ENCODE results near the gene PGRMC2. TPM values are rescaled to one million over a fixed set of nuclear protein-coding genes. Genes with fewer than 3 reads are reported as not detected.
A peak's percentile ranks its signal among the peaks of the same experiment; 100 is the strongest.

The PGRMC2 gene
- total and polyA plus RNA-seq, 5 donors, result 37.6 to 66.1 (median 65.2) TPM

- no peaks in the 10 kb centered on the region for H3K27me3 ChIP-seq (ENCODE audit: control insufficient read depth, insufficient read depth)
- intact Hi-C loops (cut with DNase I), result no loop called here
- peak overlapping the region; percentile 88 for H3K4me3 ChIP-seq (ENCODE audit: low read length)
- DNase-seq (no peak), ATAC-seq (no peak)
- peak overlapping the region; percentile 84 for H3K27ac ChIP-seq (ENCODE audit: low read length)
- H3K4me1 ChIP-seq (ENCODE audit: control insufficient read depth, insufficient read depth, low read length), result no peaks in the 10 kb centered on the region
- 2% methylated on average over 11 of the region's 11 CpGs for WGBS
- H3K9me3 ChIP-seq (ENCODE audit: control insufficient read depth, low read length), result no peaks in the 10 kb centered on the region
Measured at GRCh38 chr4:128286474-128287058, 1.0 kb downstream of the PGRMC2 start.

GRCh38 chr4:128285085-128285997 lies 2.3 kb downstream of the PGRMC2 start:
- DNase-seq (peak in 1 of 3 donors; percentile 42), ATAC-seq (no peak)
- no peaks in the 10 kb centered on the region for H3K27me3 ChIP-seq (ENCODE audit: control insufficient read depth, insufficient read depth)
- H3K4me1 ChIP-seq (ENCODE audit: control insufficient read depth, insufficient read depth, low read length), result peaks cover 1% of the 10 kb centered on the region
- WGBS, result 73% methylated on average over 18 of the region's 18 CpGs
- no peaks in the 10 kb centered on the region for H3K9me3 ChIP-seq (ENCODE audit: control insufficient read depth, low read length)
- H3K4me3 ChIP-seq (ENCODE audit: low read length), result peak overlapping the region; percentile 88
- H3K27ac ChIP-seq (ENCODE audit: low read length), result no peak overlapping the region
- intact Hi-C loops (cut with DNase I), result no loop called here

GRCh38 chr4:128284317-128284716 lies 3.3 kb downstream of the PGRMC2 start:
- H3K27me3 ChIP-seq (ENCODE audit: control insufficient read depth, insufficient read depth), result no peaks in the 10 kb centered on the region
- WGBS, result 78% methylated on average over 1 of the region's 1 CpG
- DNase-seq (no peak), ATAC-seq (no peak)
- no peaks in the 10 kb centered on the region for H3K9me3 ChIP-seq (ENCODE audit: control insufficient read depth, low read length)
- peaks cover 1% of the 10 kb centered on the region for H3K4me1 ChIP-seq (ENCODE audit: control insufficient read depth, insufficient read depth, low read length)
- intact Hi-C loops (cut with DNase I), result no loop called here
- H3K27ac ChIP-seq (ENCODE audit: low read length), result no peak overlapping the region
- H3K4me3 ChIP-seq (ENCODE audit: low read length), result no peak overlapping the region

GRCh38 chr4:128283071-128283470 lies 4.5 kb downstream of the PGRMC2 start:
- ATAC-seq (no peak), DNase-seq (no peak)
- no peaks in the 10 kb centered on the region for H3K9me3 ChIP-seq (ENCODE audit: control insufficient read depth, low read length)
- H3K27me3 ChIP-seq (ENCODE audit: control insufficient read depth, insufficient read depth), result no peaks in the 10 kb centered on the region
- H3K4me1 ChIP-seq (ENCODE audit: control insufficient read depth, insufficient read depth, low read length), result peaks cover 1% of the 10 kb centered on the region
- H3K4me3 ChIP-seq (ENCODE audit: low read length), result no peak overlapping the region
- H3K27ac ChIP-seq (ENCODE audit: low read length), result no peak overlapping the region
- intact Hi-C loops (cut with DNase I), result no loop called here
- 96% methylated on average over 2 of the region's 2 CpGs for WGBS

GRCh38 chr4:128282516-128282915 lies 5.1 kb downstream of the PGRMC2 start:
- intact Hi-C loops (cut with DNase I), result no loop called here
- Histone ChIP-seq H3K4me1 (ENCODE audit: control insufficient read depth, insufficient read depth, low read length) (peaks cover 1% of the 10 kb centered on the region), H3K4me3 (ENCODE audit: low read length) (no peak overlapping the region), H3K27ac (ENCODE audit: low read length) (no peak overlapping the region), H3K9me3 (ENCODE audit: control insufficient read depth, low read length) (no peaks in the 10 kb centered on the region), H3K27me3 (ENCODE audit: control insufficient read depth, insufficient read depth) (no peaks in the 10 kb centered on the region)
- DNase-seq (no peak), ATAC-seq (no peak)

GRCh38 chr4:128281354-128281753 lies 6.3 kb downstream of the PGRMC2 start:
- H3K4me1 ChIP-seq (ENCODE audit: control insufficient read depth, insufficient read depth, low read length), result peaks cover 1% of the 10 kb centered on the region
- intact Hi-C loops (cut with DNase I), result no loop called here

GRCh38 chr4:128279624-128280225 lies 7.9 kb downstream of the PGRMC2 start:
- peak in 1 of 2 donors; percentile 38 for ATAC-seq
- intact Hi-C loops (cut with DNase I), result loop anchor here in 1 of 4 donors (10.0 kb wide), 1 partner anchor 165 kb away; no protein-coding TSS in a partner anchor
- Histone ChIP-seq H3K27ac (ENCODE audit: low read length) (no peak overlapping the region), H3K9me3 (ENCODE audit: control insufficient read depth, low read length) (no peaks in the 10 kb centered on the region), H3K4me3 (ENCODE audit: low read length) (no peak overlapping the region), H3K27me3 (ENCODE audit: control insufficient read depth, insufficient read depth) (no peaks in the 10 kb centered on the region), H3K4me1 (ENCODE audit: control insufficient read depth, insufficient read depth, low read length) (peaks cover 1% of the 10 kb centered on the region)
- no peak for DNase-seq
- WGBS, result 76% methylated on average over 2 of the region's 2 CpGs

More at GRCh38 chr4:128281354-128281753, 6.3 kb downstream of the PGRMC2 start:
- Histone ChIP-seq H3K9me3 (ENCODE audit: control insufficient read depth, low read length) (no peaks in the 10 kb centered on the region), H3K4me3 (ENCODE audit: low read length) (no peak overlapping the region), H3K27me3 (ENCODE audit: control insufficient read depth, insufficient read depth) (no peaks in the 10 kb centered on the region), H3K27ac (ENCODE audit: low read length) (no peak overlapping the region)
- no peak for ATAC-seq
- DNase-seq, result no peak
- WGBS, result 100% methylated on average over 1 of the region's 1 CpG

- no peak overlapping the region for H3K27ac ChIP-seq (ENCODE audit: low read length)
- H3K4me1 ChIP-seq (ENCODE audit: control insufficient read depth, insufficient read depth, low read length), result peaks cover 1% of the 10 kb centered on the region
- intact Hi-C loops (cut with DNase I), result loop anchor here in 1 of 4 donors (10.0 kb wide), 1 partner anchor 167 kb away; no protein-coding TSS in a partner anchor
- no peaks in the 10 kb centered on the region for H3K27me3 ChIP-seq (ENCODE audit: control insufficient read depth, insufficient read depth)
- DNase-seq (no peak), ATAC-seq (no peak)
- H3K9me3 ChIP-seq (ENCODE audit: control insufficient read depth, low read length), result no peaks in the 10 kb centered on the region
- 96% methylated on average over 3 of the region's 3 CpGs for WGBS
- H3K4me3 ChIP-seq (ENCODE audit: low read length), result no peak overlapping the region
Measured at GRCh38 chr4:128277856-128278255, 9.8 kb downstream of the PGRMC2 start.

- Histone ChIP-seq H3K4me3 (ENCODE audit: low read length) (no peak overlapping the region), H3K4me1 (ENCODE audit: control insufficient read depth, insufficient read depth, low read length) (no peaks in the 10 kb centered on the region), H3K9me3 (ENCODE audit: control insufficient read depth, low read length) (no peaks in the 10 kb centered on the region), H3K27ac (ENCODE audit: low read length) (no peak overlapping the region), H3K27me3 (ENCODE audit: control insufficient read depth, insufficient read depth) (no peaks in the 10 kb centered on the region)
- DNase-seq (no peak), ATAC-seq (no peak)
- intact Hi-C loops (cut with DNase I), result loop anchor here in 1 of 4 donors (10.0 kb wide), 1 partner anchor 169 kb away; no protein-coding TSS in a partner anchor
Measured at GRCh38 chr4:128275346-128275745, 12.3 kb downstream of the PGRMC2 start.

- 86% methylated on average over 1 of the region's 1 CpG for WGBS
- intact Hi-C loops (cut with DNase I), result loop anchor here in 1 of 4 donors (10.0 kb wide), 1 partner anchor 173 kb away; no protein-coding TSS in a partner anchor
- no peak for ATAC-seq
Measured at GRCh38 chr4:128271551-128271950, 16.1 kb downstream of the PGRMC2 start.

GRCh38 chr4:128268970-128269369 lies 18.6 kb downstream of the PGRMC2 start:
- Histone ChIP-seq H3K27ac (ENCODE audit: low read length) (no peak overlapping the region), H3K9me3 (ENCODE audit: control insufficient read depth, low read length) (no peaks in the 10 kb centered on the region), H3K27me3 (ENCODE audit: control insufficient read depth, insufficient read depth) (no peaks in the 10 kb centered on the region), H3K4me3 (ENCODE audit: low read length) (no peak overlapping the region), H3K4me1 (ENCODE audit: control insufficient read depth, insufficient read depth, low read length) (no peaks in the 10 kb centered on the region)
- WGBS, result 91% methylated on average over 5 of the region's 5 CpGs
- intact Hi-C loops (cut with DNase I), result no loop called here
- ATAC-seq (no peak), DNase-seq (no peak)

More at GRCh38 chr4:128271551-128271950, 16.1 kb downstream of the PGRMC2 start:
- H3K27me3 ChIP-seq (ENCODE audit: control insufficient read depth, insufficient read depth), result no peaks in the 10 kb centered on the region
- H3K4me3 ChIP-seq (ENCODE audit: low read length), result no peak overlapping the region
- no peaks in the 10 kb centered on the region for H3K9me3 ChIP-seq (ENCODE audit: control insufficient read depth, low read length)
- DNase-seq, result no peak
- no peak overlapping the region for H3K27ac ChIP-seq (ENCODE audit: low read length)
- no peaks in the 10 kb centered on the region for H3K4me1 ChIP-seq (ENCODE audit: control insufficient read depth, insufficient read depth, low read length)

Measured in right cardiac atrium (tissue), 5 donors.